HFF-Myc (cell line): ENCODE results near the gene PEX12.
"Not testable (repeated sequence)": the region's sequence is repeated elsewhere in the genome, so short reads cannot be mapped to it uniquely, and the experiment has no call there.

Source experiments
- DNase-seq: peaks from one replicate; pipeline ENCODE4 v3.0.0-alpha.2; 2011; ENCODE audit warnings: low read depth; ENCODE audit errors: extremely low read depth
- H3K4me3 ChIP-seq: replicated peaks from 2 replicates; pipeline ENCODE4 v1.5.1; 2011; ENCODE audit warnings: low read depth, mild to moderate bottlenecking, control low read depth, low read length
- TF ChIP-seq, protein P1 (sequence below): IDR thresholded peaks from 2 replicates; pipeline ENCODE4 v1.5.1; 2012; ENCODE audit warnings: mild to moderate bottlenecking, low read depth, low read length, control low read depth; ENCODE audit errors: missing control alignments

PEX12 gene

GRCh38 chr17:35578929-35579432 is 610 bp upstream of the PEX12 start:
- TF ChIP-seq, protein P1, sequence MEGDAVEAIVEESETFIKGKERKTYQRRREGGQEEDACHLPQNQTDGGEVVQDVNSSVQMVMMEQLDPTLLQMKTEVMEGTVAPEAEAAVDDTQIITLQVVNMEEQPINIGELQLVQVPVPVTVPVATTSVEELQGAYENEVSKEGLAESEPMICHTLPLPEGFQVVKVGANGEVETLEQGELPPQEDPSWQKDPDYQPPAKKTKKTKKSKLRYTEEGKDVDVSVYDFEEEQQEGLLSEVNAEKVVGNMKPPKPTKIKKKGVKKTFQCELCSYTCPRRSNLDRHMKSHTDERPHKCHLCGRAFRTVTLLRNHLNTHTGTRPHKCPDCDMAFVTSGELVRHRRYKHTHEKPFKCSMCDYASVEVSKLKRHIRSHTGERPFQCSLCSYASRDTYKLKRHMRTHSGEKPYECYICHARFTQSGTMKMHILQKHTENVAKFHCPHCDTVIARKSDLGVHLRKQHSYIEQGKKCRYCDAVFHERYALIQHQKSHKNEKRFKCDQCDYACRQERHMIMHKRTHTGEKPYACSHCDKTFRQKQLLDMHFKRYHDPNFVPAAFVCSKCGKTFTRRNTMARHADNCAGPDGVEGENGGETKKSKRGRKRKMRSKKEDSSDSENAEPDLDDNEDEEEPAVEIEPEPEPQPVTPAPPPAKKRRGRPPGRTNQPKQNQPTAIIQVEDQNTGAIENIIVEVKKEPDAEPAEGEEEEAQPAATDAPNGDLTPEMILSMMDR, result no peak
- peak overlapping the region; percentile 74 for H3K4me3 ChIP-seq
- no peak for DNase-seq

GRCh38 chr17:35577830-35578196 is 558 bp downstream of the PEX12 start:
- no peak for DNase-seq
- TF ChIP-seq, protein P1, result no peak
- H3K4me3 ChIP-seq, result peak overlapping the region; percentile 74

DNA sequence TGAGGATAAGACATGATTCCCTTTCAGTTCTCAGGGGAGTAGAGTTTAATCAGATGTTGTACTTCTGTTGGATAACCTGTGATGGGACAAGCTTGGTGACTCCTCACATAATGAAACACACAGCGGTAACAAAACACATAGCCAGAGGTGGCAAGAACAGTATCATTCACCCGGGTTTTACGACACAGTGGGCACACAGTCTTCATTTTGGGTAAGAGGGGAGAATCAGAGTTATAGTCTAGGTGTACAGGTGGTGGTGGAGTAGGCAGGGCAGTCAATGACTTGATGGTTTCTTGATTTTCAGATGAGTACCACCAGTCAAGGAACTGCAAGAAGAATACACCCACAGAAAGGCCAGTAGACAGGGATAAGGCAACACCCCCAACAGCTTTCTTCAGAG is 2.6 kb downstream of the PEX12 start:
- DNase-seq, result no peak
- TF ChIP-seq, protein P1, result no peak
- H3K4me3 ChIP-seq, result no peak overlapping the region

DNA sequence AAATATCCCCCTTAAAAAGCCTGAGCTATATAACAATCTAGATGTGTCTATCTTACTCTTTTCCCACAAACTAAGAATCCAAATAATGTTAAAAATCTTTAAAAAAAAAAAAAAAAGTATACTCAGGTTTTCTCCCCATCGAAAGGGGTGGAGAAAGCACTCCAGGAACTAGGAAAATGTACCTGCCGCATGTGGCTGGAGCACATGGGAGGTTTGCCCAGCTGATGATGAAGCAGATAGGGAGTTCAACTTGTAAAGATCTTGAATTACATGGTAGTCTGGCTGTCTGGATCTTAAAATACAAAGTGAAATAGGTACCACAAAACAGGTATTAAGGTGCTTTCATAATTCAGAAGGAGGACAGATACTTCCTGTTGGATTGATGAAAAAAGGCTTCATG is 9.0 kb downstream of the PEX12 start:
- H3K4me3 ChIP-seq, result peak overlapping the region; percentile 97

GRCh38 chr17:35568561-35568960 is 9.8 kb downstream of the PEX12 start:
- no peak for DNase-seq
- H3K4me3 ChIP-seq, result peak overlapping the region; percentile 97

More for the DNA sequence above, 9.0 kb downstream of the PEX12 start:
- TF ChIP-seq, protein P1, result no peak
- DNase-seq, result no peak

DNA sequence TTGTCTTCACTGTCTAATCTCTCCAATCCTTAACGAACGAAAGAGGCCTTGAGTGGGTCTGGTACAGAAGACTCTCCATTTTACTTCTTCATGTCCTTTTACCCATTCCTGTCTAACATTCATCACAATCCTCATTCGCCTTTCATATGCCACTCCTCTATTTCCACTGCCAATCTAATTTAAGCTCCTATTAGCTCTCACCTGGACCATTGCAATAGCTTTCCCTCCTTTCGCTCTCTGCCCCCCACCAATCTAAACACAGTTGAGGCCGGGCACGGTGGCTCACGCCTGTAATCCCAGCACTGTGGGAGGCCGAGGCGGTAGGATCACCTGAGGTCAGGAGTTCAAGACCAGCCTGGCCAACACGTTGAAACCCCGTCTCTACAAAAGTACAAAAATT is 11.4 kb downstream of the PEX12 start:
- DNase-seq, result no peak
- peak overlapping the region; percentile 97 for H3K4me3 ChIP-seq
- TF ChIP-seq, protein P1, result no peak

More at GRCh38 chr17:35568561-35568960, 9.8 kb downstream of the PEX12 start:
- TF ChIP-seq, protein P1, result no peak

- DNase-seq, H3K4me3 ChIP-seq: not testable (repeated sequence)
Measured at GRCh38 chr17:35563181-35563580, 15.2 kb downstream of the PEX12 start.
